ENCODE measurements around the gene FNIP2. TPM values are rescaled to one million over a fixed set of nuclear protein-coding genes. Genes with fewer than 3 reads are reported as not detected.

The FNIP2 gene
- total RNA-seq, 1 donor from 2014 or later = 21.4 TPM

GRCh38 chr4:158811216-158811540, 42.4 kb downstream of the FNIP2 start:
- peak overlapping the region; percentile 97 for H3K27ac ChIP-seq (ENCODE audit: low read depth, low read length)
- peaks cover 52 to 56% (median 56%) of the 10 kb centered on the region in 3 donors for H3K4me1 ChIP-seq (ENCODE audit: control insufficient read depth in 3 of 3, insufficient read depth in 3 of 3, low read length in 3 of 3)
- peak overlapping the region; percentile 64 to 81 (median 66) for H3K9ac ChIP-seq (ENCODE audit: low read depth in 1 of 3, low read length in 3 of 3)

GRCh38 chr4:158811704-158812103, 42.9 kb downstream of the FNIP2 start:
- Histone ChIP-seq H3K36me3 (ENCODE audit: control insufficient read depth in 3 of 3, insufficient read depth in 3 of 3, low read length in 3 of 3) (no peaks in the 10 kb centered on the region), H3K9me3 (ENCODE audit: control insufficient read depth in 3 of 3, low read length in 3 of 3) (no peaks in the 10 kb centered on the region), H3K4me3 (ENCODE audit: low read length in 3 of 3) (peak overlapping the region in 2 of 3 donors; percentile 17 to 23), H3K27ac (ENCODE audit: low read depth, low read length) (peak overlapping the region; percentile 97), H3K27me3 (ENCODE audit: control insufficient read depth in 3 of 3, insufficient read depth in 3 of 3, low read length in 3 of 3) (no peaks in the 10 kb centered on the region), H3K9ac (ENCODE audit: low read depth in 1 of 3, low read length in 3 of 3) (peak overlapping the region; percentile 49 to 64 (median 55)), H3K4me1 (ENCODE audit: control insufficient read depth in 3 of 3, insufficient read depth in 3 of 3, low read length in 3 of 3) (peaks cover 50 to 56% (median 52%) of the 10 kb centered on the region in 3 donors)

More at GRCh38 chr4:158811216-158811540, 42.4 kb downstream of the FNIP2 start:
- Histone ChIP-seq H3K9me3 (ENCODE audit: control insufficient read depth in 3 of 3, low read length in 3 of 3) (no peaks in the 10 kb centered on the region), H3K27me3 (ENCODE audit: control insufficient read depth in 3 of 3, insufficient read depth in 3 of 3, low read length in 3 of 3) (no peaks in the 10 kb centered on the region), H3K4me3 (ENCODE audit: low read length in 3 of 3) (peak overlapping the region in 1 of 3 donors; percentile 25), H3K36me3 (ENCODE audit: control insufficient read depth in 3 of 3, insufficient read depth in 3 of 3, low read length in 3 of 3) (no peaks in the 10 kb centered on the region)

GRCh38 chr4:158812133-158812532, 43.3 kb downstream of the FNIP2 start:
- Histone ChIP-seq H3K36me3 (ENCODE audit: control insufficient read depth in 3 of 3, insufficient read depth in 3 of 3, low read length in 3 of 3) (no peaks in the 10 kb centered on the region), H3K4me3 (ENCODE audit: low read length in 3 of 3) (peak overlapping the region in 1 of 3 donors; percentile 23), H3K4me1 (ENCODE audit: control insufficient read depth in 3 of 3, insufficient read depth in 3 of 3, low read length in 3 of 3) (peaks cover 50 to 56% (median 52%) of the 10 kb centered on the region in 3 donors), H3K9ac (ENCODE audit: low read depth in 1 of 3, low read length in 3 of 3) (peak overlapping the region in 2 of 3 donors; percentile 55 to 64), H3K27ac (ENCODE audit: low read depth, low read length) (peak overlapping the region; percentile 97), H3K9me3 (ENCODE audit: control insufficient read depth in 3 of 3, low read length in 3 of 3) (no peaks in the 10 kb centered on the region), H3K27me3 (ENCODE audit: control insufficient read depth in 3 of 3, insufficient read depth in 3 of 3, low read length in 3 of 3) (no peaks in the 10 kb centered on the region)

- H3K4me1 ChIP-seq (ENCODE audit: control insufficient read depth in 3 of 3, insufficient read depth in 3 of 3, low read length in 3 of 3) = peaks cover 50 to 56% (median 52%) of the 10 kb centered on the region in 3 donors
- H3K9ac ChIP-seq (ENCODE audit: low read depth in 1 of 3, low read length in 3 of 3) = peak overlapping the region in 1 of 3 donors; percentile 55
Observed at GRCh38 chr4:158812543-158812942, 43.7 kb downstream of the FNIP2 start.

GRCh38 chr4:158813113-158813512, 44.3 kb downstream of the FNIP2 start:
- Histone ChIP-seq H3K27ac (ENCODE audit: low read depth, low read length) (peak overlapping the region; percentile 97), H3K27me3 (ENCODE audit: control insufficient read depth in 3 of 3, insufficient read depth in 3 of 3, low read length in 3 of 3) (no peaks in the 10 kb centered on the region), H3K4me3 (ENCODE audit: low read length in 3 of 3) (no peak overlapping the region), H3K9ac (ENCODE audit: low read depth in 1 of 3, low read length in 3 of 3) (no peak overlapping the region), H3K9me3 (ENCODE audit: control insufficient read depth in 3 of 3, low read length in 3 of 3) (no peaks in the 10 kb centered on the region), H3K36me3 (ENCODE audit: control insufficient read depth in 3 of 3, insufficient read depth in 3 of 3, low read length in 3 of 3) (no peaks in the 10 kb centered on the region), H3K4me1 (ENCODE audit: control insufficient read depth in 3 of 3, insufficient read depth in 3 of 3, low read length in 3 of 3) (peaks cover 50 to 52% (median 52%) of the 10 kb centered on the region in 3 donors)

More at GRCh38 chr4:158812543-158812942, 43.7 kb downstream of the FNIP2 start:
- Histone ChIP-seq H3K27ac (ENCODE audit: low read depth, low read length) (peak overlapping the region; percentile 97), H3K4me3 (ENCODE audit: low read length in 3 of 3) (no peak overlapping the region), H3K27me3 (ENCODE audit: control insufficient read depth in 3 of 3, insufficient read depth in 3 of 3, low read length in 3 of 3) (no peaks in the 10 kb centered on the region), H3K9me3 (ENCODE audit: control insufficient read depth in 3 of 3, low read length in 3 of 3) (no peaks in the 10 kb centered on the region), H3K36me3 (ENCODE audit: control insufficient read depth in 3 of 3, insufficient read depth in 3 of 3, low read length in 3 of 3) (no peaks in the 10 kb centered on the region)

GRCh38 chr4:158814207-158814606, 45.4 kb downstream of the FNIP2 start:
- Histone ChIP-seq H3K4me1 (ENCODE audit: control insufficient read depth in 3 of 3, insufficient read depth in 3 of 3, low read length in 3 of 3) (peaks cover 42 to 44% (median 43%) of the 10 kb centered on the region in 3 donors), H3K9me3 (ENCODE audit: control insufficient read depth in 3 of 3, low read length in 3 of 3) (no peaks in the 10 kb centered on the region), H3K27ac (ENCODE audit: low read depth, low read length) (peak overlapping the region; percentile 28), H3K27me3 (ENCODE audit: control insufficient read depth in 3 of 3, insufficient read depth in 3 of 3, low read length in 3 of 3) (no peaks in the 10 kb centered on the region), H3K36me3 (ENCODE audit: control insufficient read depth in 3 of 3, insufficient read depth in 3 of 3, low read length in 3 of 3) (no peaks in the 10 kb centered on the region), H3K4me3 (ENCODE audit: low read length in 3 of 3) (no peak overlapping the region), H3K9ac (ENCODE audit: low read depth in 1 of 3, low read length in 3 of 3) (no peak overlapping the region)

- Histone ChIP-seq H3K27ac (ENCODE audit: low read depth, low read length) (peak overlapping the region; percentile 28), H3K36me3 (ENCODE audit: control insufficient read depth in 3 of 3, insufficient read depth in 3 of 3, low read length in 3 of 3) (no peaks in the 10 kb centered on the region), H3K4me3 (ENCODE audit: low read length in 3 of 3) (no peak overlapping the region), H3K9ac (ENCODE audit: low read depth in 1 of 3, low read length in 3 of 3) (no peak overlapping the region), H3K27me3 (ENCODE audit: control insufficient read depth in 3 of 3, insufficient read depth in 3 of 3, low read length in 3 of 3) (no peaks in the 10 kb centered on the region), H3K9me3 (ENCODE audit: control insufficient read depth in 3 of 3, low read length in 3 of 3) (no peaks in the 10 kb centered on the region), H3K4me1 (ENCODE audit: control insufficient read depth in 3 of 3, insufficient read depth in 3 of 3, low read length in 3 of 3) (peaks cover 38 to 46% (median 38%) of the 10 kb centered on the region in 3 donors)
Observed at GRCh38 chr4:158814636-158815330, 46.0 kb downstream of the FNIP2 start.

- H3K9ac ChIP-seq (ENCODE audit: low read depth in 1 of 3, low read length in 3 of 3) = no peak overlapping the region
- H3K4me3 ChIP-seq (ENCODE audit: low read length in 3 of 3) = no peak overlapping the region
- H3K9me3 ChIP-seq (ENCODE audit: control insufficient read depth in 3 of 3, low read length in 3 of 3) = no peaks in the 10 kb centered on the region
- peaks cover 32 to 47% (median 34%) of the 10 kb centered on the region in 3 donors for H3K4me1 ChIP-seq (ENCODE audit: control insufficient read depth in 3 of 3, insufficient read depth in 3 of 3, low read length in 3 of 3)
- no peaks in the 10 kb centered on the region for H3K36me3 ChIP-seq (ENCODE audit: control insufficient read depth in 3 of 3, insufficient read depth in 3 of 3, low read length in 3 of 3)
- H3K27ac ChIP-seq (ENCODE audit: low read depth, low read length) = no peak overlapping the region
- no peaks in the 10 kb centered on the region for H3K27me3 ChIP-seq (ENCODE audit: control insufficient read depth in 3 of 3, insufficient read depth in 3 of 3, low read length in 3 of 3)
Observed at GRCh38 chr4:158816955-158817354, 48.1 kb downstream of the FNIP2 start.

GRCh38 chr4:158817562-158818296, 48.9 kb downstream of the FNIP2 start:
- Histone ChIP-seq H3K36me3 (ENCODE audit: control insufficient read depth in 3 of 3, insufficient read depth in 3 of 3, low read length in 3 of 3) (no peaks in the 10 kb centered on the region), H3K4me1 (ENCODE audit: control insufficient read depth in 3 of 3, insufficient read depth in 3 of 3, low read length in 3 of 3) (peaks cover 24 to 44% (median 31%) of the 10 kb centered on the region in 3 donors), H3K4me3 (ENCODE audit: low read length in 3 of 3) (no peak overlapping the region), H3K27me3 (ENCODE audit: control insufficient read depth in 3 of 3, insufficient read depth in 3 of 3, low read length in 3 of 3) (no peaks in the 10 kb centered on the region), H3K9me3 (ENCODE audit: control insufficient read depth in 3 of 3, low read length in 3 of 3) (no peaks in the 10 kb centered on the region), H3K27ac (ENCODE audit: low read depth, low read length) (no peak overlapping the region), H3K9ac (ENCODE audit: low read depth in 1 of 3, low read length in 3 of 3) (no peak overlapping the region)
